C4-2B (cell line): Measurements from ENCODE around the gene WDR59.

Source experiments
- H3K27ac ChIP-seq: fragments of 450-650 bp; 2 replicates; pipeline ENCODE4 v1.5.1; 2017
- ZFX ChIP-seq: fragments of 450-650 bp; IDR thresholded peaks from 2 replicates; pipeline ENCODE4 v1.6.1; 2017
- TF ChIP-seq, protein P1 (sequence below): fragments of 450-650 bp; conservative IDR thresholded peaks from 2 replicates; pipeline ENCODE4 v1.5.1; 2017; ENCODE audit warnings: mild to moderate bottlenecking

The WDR59 gene

DNA sequence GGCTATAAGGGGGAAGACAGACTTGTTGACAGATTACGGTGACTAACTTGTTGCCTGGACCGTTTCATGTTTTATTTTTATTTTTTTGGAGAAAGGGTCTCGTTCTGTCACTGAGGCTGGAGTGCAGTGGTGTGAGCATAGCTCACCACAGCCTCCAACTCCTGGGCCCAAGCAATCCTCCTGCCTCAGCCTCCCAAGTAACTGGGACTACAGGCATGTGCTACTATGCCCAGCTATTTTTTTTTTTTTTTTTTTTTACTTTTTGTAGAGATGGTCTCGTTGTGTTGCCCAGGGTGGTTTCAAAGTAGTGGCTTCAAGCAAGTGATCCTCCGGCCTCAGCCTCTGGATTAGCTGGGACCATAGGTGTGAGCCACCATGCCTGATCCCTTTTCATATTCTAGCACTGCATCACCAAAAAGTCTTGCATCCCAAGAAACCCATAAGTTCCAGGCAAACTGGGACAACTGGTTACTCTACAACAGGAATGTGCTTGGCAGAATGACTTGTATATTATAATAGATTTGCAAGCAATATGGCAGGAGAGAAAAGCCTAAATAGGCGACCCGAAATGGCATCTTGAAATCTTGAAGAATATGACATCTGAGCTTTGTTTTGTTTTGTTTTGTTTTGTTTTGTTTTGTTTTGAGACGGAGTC lies 2.2 kb upstream of the WDR59 start:
- no peak overlapping the region for H3K27ac ChIP-seq
- no peak for TF ChIP-seq ZFX

DNA sequence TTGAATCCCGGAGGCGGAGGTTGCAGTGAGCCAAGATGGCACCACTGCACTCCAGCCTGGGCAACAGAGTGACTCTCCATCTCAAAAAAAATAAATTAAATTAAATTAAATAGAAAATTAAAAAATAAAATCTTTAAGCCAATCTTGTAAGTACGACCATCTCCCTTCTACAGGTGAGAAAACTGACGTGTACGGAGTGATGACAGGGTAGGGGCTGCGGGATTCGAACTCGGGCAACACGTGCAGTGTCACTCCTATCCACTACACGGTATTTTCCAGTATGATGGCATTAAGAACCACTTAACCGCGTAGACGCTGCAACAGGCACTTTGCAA lies 762 bp downstream of the WDR59 start:
- TF ChIP-seq, protein P1, sequence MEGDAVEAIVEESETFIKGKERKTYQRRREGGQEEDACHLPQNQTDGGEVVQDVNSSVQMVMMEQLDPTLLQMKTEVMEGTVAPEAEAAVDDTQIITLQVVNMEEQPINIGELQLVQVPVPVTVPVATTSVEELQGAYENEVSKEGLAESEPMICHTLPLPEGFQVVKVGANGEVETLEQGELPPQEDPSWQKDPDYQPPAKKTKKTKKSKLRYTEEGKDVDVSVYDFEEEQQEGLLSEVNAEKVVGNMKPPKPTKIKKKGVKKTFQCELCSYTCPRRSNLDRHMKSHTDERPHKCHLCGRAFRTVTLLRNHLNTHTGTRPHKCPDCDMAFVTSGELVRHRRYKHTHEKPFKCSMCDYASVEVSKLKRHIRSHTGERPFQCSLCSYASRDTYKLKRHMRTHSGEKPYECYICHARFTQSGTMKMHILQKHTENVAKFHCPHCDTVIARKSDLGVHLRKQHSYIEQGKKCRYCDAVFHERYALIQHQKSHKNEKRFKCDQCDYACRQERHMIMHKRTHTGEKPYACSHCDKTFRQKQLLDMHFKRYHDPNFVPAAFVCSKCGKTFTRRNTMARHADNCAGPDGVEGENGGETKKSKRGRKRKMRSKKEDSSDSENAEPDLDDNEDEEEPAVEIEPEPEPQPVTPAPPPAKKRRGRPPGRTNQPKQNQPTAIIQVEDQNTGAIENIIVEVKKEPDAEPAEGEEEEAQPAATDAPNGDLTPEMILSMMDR: no peak
- no peak for TF ChIP-seq ZFX
- H3K27ac ChIP-seq: peak overlapping the region; percentile 85

DNA sequence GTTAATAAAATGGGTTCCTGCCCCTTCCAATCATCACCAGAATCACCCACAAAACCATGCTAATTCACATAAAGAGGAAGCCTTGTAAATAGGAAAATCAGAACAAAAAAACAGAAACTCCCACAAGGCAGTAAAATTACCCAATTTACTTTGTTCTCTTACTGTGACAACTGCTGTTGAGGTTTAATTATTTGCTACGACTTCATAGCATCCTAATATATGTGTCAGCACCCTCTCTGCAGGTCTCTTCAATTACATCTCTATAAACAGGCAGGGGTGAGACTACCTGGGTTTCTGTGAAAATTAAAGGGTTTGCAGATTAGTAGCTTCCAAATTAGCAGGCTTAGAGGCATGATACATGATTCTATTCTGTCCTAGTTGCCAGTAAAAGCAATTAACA lies 2.7 kb downstream of the WDR59 start:
- no peak for TF ChIP-seq ZFX
- TF ChIP-seq, protein P1: no peak
- no peak overlapping the region for H3K27ac ChIP-seq

DNA sequence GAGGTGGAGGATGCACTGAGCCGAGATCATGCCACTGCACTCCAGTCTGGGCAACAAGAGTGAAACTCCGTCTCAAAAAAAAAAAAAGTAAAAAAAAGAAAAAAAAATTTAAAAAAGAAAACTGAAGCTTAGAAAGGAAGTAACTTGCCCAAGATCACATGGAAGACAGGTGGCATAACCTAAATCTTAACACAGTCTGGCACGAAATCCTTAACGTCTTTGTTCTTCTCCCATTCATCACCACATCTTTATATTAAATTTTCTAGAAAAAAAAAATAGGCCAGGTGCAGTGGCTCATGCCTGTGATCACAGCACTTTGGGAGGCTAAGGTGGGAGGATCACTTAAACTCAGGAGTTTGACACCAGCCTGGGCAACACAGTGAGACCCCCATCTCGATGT lies 9.3 kb downstream of the WDR59 start:
- H3K27ac ChIP-seq: no peak overlapping the region
- TF ChIP-seq, protein P1: no peak
- TF ChIP-seq ZFX: no peak

DNA sequence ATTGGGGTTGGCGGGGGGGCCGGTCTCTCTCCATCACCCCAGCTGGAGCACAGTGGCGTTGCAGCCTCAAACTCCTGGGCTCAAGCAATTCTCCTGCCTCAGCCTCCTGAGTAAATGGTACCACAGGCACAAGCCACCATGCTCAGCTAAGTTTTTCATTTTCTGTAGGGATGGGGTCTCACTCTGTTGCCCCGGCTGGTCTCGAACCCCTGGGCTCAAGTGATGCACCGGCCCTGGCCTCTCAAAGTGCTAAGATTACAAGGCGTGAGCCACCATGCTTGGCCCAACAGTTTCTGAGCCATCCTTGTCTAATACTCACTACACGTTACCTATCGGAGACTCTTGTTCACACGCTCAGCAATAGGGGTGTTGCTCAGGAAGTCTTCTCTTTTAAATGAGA lies 11.6 kb downstream of the WDR59 start:
- TF ChIP-seq, protein P1: no peak
- no peak for TF ChIP-seq ZFX
- no peak overlapping the region for H3K27ac ChIP-seq

DNA sequence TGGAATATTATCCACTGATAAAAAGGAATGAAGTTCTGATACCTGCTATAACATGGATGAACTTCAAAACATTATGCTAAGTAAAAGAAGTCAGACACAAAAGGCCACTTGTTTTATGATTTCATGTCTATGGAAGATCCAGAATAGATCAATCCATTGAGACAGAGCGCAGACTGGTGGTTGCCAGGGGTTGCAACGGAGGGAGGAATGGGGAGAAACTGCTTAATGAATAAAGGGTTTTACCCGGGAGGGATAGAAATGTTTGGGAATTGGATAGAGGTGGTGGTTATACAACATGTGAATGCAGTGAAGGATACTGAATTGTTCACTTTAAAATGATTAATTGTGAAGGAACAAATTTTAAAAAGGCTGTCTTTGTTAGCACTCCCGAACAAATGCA lies 30.2 kb downstream of the WDR59 start:
- TF ChIP-seq, protein P1: no peak
- TF ChIP-seq ZFX: no peak
- no peak overlapping the region for H3K27ac ChIP-seq

DNA sequence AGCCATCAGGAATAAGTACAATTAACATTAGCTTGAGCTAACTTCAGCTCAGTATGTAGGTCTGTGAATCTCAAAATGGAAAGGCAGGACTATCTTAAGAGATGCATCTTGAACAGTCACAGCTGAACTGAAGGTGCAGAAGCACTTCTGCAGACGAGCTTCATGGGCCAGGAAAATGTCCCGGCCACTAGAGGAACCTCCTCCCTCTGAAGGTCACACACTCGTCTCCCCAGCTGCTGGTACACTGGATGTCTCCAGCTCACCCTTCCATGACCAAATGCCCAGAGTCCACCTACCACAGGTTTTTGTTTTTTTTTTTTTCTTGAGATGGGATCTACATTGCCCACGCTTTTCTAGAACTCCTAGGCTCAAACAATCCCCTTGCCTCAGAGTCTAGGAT lies 33.2 kb downstream of the WDR59 start:
- no peak overlapping the region for H3K27ac ChIP-seq
- TF ChIP-seq, protein P1: no peak
- no peak for TF ChIP-seq ZFX

DNA sequence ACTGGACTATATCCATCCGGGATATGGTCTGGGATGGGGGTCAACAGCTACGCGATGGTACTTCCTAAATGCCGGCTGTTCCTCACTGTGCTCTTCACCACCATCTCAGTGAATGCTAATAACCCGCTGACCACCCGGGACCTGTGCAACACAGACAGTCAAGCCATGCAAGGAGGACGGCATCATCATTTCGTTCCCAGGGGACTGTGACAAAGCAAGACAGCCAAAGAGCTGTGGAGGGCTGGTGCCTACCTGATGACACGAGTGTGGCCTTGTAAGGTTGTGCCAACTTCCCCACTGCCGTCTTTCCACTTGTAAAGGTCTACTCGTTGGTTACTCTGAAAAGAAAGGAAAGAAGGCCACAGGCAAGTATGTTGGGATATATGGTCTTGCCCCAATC lies 33.7 kb downstream of the WDR59 start:
- no peak overlapping the region for H3K27ac ChIP-seq
- TF ChIP-seq, protein P1: no peak
- no peak for TF ChIP-seq ZFX
